TTC549 (cell line): Measurements from ENCODE around the gene ZNF43.
A peak's percentile ranks its signal among the peaks of the same experiment; 100 is the strongest.
"Not testable (repeated sequence)": the region's sequence is repeated elsewhere in the genome, so short reads cannot be mapped to it uniquely, and the experiment has no call there.

Experiments
- FAIRE-seq: peaks from 2 replicates; lab custom pipeline; 2012; peaks lifted over from hg19 to GRCh38; lab: Jason Lieb, UNC

ZNF43 gene

DNA sequence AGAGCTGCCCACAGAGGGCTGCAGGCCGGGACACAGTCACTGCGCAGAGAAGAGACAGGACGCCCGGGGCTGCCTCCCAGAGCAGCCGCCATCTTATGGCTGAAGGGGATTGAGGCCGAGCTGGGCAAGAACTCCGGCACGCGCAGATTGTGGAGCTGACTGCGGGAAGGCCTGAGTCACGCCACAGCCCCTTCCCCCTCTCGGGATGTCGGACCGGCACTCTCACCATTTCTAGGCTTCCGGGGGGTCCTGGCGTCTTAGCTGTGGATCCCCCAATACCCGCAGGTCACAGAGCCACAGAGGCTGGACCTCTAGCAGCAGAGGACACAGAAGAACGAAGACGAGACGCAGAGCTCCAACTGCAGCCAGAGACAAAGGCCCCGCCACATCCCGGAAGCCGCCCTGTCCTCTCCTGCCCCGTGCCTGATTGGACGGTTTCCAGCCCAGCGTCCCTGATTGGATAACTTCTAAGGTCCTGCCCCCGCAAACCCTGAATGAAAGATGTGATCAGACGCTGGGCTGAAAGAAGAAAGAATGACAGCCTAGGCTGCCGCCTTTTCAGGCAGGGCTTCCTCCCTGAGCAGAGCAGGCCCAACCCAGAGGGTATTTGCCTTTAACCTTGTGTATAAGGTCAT is at the start of gene ZNF43:
ZNF43 (minus strand) TSS at position 373 of the 635 bp plus-strand sequence; CDS start at position 229, 144 bp downstream.
- no peak for FAIRE-seq

DNA sequence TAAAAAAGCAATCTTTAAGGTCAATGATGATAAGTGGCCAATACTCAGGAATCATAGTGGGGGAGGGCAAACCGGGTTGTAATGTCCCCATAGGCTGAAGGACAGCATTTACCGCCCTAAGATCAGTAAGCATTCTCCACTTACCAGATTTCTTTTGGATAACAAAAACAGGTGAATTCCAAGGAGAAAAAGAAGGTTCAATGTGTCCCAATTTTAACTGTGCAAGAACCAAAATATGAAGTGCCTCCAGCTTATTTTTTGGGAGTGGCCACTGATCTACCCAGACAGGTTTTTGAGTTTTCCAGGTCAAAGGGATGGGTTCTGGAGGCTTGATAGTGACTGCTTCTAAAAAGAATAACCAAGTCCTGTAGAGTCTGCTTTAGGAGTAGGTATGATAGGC is 49.5 kb upstream of the ZNF43 start:
- not testable (repeated sequence) for FAIRE-seq

DNA sequence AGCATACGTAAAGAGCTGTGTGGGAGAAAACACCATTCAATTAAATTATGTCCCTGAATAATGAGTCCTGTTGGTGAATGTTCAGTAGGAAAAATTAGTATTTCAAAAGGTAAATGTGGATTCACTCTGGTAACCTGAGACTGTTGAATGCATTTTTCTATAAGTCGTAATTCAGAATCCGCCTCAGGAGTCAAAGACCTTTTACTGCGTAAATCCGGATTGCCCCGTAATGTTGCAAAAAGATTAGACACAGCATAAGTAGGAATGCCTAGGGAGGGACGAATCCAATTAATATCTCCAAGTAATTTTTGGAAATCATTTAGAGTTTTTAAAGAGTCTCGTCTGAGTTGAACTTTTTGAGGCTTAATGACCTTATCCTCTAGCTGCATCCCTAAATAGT is 48.8 kb upstream of the ZNF43 start:
- FAIRE-seq = not testable (repeated sequence)

DNA sequence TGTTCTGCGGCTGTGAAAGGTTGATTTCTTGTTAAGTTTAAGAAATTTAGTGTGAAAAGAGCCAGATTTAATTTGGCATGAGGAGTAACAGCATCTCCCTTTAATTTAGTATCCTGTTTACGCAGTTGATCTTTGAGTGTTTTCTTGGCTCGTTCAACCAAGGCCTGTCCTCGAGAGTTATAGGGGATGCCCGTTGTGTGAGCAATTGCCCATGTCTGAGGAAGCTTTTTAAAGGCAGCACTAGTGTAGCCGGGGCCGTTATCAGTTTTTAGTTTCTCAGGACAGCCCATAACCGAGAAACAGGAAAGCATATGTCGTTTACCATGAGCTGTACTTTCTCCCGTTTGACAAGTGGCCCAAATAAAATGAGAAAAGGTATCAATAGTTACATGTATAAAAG is 47.5 kb upstream of the ZNF43 start:
- FAIRE-seq = no peak

DNA sequence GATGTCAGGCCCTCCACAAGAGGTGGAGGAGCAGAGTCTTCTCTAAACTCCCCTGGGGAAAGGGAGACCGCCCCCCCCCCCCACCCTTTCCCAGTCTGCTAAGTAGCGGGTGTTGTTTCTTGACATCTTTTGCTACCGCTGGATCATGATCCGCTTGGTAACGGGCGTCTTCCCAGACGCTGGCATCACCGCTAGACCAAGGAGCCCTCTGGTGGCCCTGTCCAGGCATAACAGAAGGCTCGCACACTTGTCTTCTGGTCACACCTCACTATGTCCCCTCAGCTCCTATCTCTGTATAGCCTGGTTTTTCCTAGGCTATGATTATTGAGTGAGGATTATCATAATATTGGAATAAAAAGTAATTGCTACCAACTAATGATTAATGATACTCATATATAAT is 44.8 kb upstream of the ZNF43 start:
- FAIRE-seq = not testable (repeated sequence)

DNA sequence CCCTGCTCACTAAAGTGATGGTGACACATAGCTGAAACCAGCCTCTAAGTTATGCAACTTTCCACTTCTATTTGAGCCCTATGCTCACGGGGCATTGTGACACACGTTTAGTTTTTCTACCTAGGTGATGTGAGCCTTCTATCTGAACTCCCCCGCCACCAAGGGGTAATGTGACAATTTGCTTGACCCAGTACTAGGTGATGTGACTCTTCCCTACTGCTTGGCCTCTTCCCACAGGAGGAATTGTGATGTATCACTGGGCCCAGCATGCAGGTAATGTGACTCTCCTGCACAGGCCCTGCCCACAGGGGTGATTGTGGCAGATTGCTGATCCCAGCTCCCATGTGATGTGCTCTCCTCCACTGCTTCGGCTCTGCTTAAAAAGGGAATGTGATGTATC is 42.7 kb upstream of the ZNF43 start:
- FAIRE-seq = no peak

DNA sequence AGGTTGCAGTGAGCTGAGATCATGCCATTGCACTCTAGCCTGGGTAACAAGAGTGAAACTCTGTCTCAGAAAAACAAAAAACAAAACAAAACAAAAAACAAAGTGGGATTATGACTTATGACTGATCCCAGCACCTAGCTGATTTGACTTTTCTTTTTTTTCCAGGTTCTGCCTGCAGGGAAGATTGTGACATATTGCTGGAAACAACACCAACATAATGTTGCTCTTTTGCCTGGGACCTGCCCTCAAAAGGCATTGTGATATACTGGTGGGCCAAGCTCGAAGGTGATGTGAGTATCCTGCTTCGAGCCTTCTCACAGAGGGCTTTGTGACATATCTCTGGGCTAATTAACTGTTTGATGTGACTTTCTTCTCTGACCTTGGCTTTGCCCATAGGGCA is 42.0 kb upstream of the ZNF43 start:
- no peak for FAIRE-seq

DNA sequence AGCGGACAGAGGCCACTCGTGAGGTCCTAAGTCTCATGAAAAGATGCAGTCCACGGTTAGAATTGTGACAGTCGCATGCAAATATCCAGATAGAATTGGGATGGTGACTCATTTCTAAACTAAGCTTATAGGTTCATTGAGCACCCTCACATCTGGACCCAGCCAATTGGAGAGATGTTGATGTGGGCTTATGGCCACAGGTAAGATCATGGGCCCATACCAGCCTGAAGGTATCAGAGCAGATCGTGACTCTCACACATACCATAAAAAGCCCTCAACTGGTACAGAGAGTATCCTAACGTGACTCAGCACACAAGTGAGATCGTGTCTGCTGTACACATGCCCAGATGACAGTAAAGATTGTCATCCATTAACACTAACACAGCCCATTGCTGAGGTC is 40.6 kb upstream of the ZNF43 start:
- FAIRE-seq = not testable (repeated sequence)

DNA sequence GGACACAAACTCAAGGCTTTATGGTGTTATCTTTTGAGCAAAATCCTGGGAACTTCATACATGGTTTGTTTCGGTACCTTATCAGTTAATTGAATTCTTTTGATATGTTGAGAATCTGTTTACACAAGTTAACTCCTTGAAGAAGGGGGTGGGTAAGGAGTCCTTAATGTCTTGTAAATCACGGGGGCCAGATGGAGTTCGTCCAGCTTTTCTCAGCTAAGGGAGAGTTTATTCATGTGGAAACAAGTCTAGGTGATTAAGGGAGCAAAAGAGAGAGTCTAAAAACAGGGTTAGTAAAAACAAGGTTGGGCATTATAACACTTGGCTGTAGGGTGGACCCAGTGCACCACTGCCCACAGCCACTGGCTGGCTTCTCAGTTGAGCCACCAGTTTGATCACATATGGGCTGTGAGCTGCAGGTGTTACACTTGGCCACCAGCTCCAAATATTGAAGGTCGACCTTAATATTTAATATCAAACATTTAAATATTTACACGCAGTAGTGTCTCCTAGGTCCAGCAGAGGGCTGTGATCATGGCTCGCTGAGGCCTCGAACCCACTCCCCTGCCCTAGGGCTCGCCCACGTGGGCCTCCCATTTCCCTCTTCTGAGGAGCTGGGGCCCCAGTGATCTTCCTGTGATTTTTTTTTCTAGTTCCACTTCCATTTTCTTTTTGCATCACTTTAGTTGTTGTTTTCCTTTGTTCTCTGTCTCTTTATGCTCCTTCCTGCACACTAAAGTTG is 21.0 kb upstream of the ZNF43 start:
- no peak for FAIRE-seq

DNA sequence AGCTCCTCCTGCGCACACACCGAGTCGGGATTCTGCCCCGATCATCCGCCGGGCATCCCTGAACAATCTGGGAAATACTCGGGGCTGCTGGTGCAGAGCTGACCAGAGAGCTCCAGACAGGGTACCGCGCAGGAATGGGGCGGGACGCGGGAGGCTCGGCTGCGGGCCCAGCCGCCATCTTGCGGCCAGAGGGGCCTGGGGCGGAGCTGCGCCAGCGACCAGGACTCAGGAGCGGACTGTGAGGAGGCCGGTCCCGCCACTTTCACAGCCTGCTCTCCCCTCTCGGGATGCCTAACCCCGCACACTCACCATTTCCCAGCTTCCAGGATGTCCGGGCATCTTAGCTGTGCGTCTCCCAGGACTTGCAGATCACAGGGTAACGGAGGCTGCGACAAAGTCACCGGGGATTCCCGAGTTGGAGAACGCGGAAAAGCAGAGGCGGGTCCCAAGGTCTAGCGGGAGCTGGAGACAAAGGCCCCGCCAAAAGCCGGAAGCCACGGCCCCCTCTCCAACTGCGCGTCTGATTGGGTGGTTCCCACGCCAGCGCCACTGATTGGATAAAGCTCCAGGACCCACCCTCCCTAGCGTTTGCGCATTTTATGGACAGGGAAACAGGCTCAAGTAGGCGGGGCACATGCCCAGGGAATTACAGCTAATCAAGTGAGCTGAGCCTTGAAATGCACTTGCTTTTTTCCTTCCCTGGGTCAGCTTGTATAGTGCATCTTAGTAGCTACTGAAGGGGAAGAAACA is 15.8 kb upstream of the ZNF43 start:
- FAIRE-seq = peak; percentile 68

DNA sequence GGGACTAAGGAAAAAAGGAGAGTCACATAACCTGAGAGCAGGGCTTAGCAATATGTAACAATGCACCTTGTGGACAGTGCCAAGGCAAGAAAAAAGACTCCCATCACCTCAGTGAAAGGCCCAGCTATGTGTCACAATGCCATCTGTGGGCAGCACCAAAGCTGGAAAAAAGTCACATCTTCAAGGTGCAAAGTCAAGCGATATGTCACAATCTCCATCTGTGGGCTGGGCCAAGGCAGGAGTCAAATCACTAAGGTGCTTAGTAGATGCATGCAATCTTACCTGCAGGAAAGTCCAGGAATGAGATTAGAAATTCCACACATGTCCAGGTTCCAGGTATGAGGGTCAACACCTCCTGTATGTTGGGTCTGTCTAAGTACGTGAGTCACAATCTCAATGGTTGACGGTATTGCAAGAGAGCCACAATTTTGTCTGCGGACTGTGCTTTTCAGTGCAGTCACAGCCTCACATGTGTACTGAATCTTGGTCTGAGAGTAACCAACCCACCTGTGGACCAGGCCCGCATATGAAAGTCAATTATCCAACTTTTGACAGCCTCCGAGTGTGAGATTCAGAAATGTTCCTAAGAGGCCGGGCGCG is 14.8 kb upstream of the ZNF43 start:
- FAIRE-seq = no peak

DNA sequence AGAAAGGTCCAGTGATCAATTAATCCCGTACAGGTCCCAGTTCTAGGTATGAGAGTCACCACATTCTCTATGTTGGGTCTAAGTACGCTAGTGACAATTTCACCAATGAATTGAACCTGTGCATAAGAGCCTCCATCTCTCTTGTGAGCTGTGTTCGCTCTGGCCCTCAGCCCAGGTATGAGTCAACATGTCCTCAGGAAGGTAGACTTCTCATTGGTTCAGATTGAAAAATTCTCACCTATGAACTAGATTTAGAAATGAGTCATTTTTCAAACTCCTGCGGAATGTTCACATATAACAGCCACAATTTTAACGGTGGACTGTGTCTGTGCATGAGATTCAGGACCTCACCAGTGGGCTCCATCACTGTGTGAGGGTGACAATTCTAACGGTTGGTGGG is 12.7 kb upstream of the ZNF43 start:
- FAIRE-seq = no peak

DNA sequence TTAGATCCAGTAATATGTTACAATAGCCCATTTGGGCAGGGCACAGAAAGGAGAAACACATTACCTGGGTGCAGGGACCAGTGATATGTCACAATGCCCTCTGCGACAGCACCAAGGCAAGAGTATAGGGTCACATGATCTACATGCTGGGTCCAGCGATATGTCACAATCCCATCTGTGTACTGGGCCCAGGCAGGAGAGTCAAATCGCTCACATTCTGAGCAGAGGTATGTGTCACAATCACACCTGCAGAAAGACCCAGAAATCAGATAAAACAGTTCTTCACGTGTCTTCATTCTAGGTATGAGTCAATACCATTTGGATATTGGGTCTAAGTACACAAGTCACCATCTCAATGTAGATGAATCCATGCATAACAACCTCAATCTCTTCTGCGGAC is 7.1 kb upstream of the ZNF43 start:
- FAIRE-seq = no peak

DNA sequence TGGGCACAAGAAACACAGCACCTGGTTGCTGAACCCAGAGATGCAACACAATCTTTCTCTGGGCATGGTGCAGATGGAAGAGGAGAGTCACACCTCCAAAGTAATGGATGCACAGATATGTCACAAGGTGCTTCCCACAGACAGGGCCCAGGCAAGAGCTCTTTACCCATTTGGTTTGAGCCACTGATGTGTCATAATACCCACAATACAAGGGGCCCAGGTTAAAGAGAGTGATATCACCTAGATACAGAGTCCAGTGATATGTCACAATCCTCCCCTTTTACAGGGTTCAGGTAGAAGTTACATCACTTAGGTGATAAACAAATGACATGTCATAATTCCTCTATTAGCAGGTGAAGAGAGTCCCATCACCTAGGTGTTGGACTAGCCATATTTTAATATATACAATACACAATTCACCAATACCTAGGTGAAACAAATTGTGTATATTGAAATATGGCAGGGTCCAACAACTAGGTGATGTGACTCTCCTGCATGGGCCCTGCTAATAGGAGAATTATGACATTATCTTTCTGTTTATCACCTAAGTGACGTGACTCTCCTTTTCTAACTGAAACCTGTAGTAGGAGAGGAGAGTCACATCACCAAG is 5.6 kb upstream of the ZNF43 start:
- FAIRE-seq = no peak

DNA sequence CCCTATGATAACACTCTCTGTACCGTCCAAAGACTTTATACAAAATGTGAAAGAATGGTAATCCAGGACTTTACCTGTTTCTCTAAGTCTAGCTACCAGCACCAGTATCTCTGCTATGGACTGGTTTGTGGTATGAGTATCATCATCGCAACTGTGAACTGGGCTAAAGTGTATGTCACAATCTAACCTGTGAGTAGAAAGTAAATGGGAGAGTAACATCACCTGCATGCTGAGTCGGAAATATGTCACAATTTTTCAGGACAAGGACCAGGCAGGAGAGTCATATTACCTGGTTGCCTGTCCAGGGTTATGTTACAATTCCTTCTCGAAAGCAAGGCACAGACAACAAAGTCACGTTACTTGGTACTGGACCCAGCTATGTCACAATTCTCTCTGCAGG is 5.1 kb upstream of the ZNF43 start:
- FAIRE-seq = no peak

DNA sequence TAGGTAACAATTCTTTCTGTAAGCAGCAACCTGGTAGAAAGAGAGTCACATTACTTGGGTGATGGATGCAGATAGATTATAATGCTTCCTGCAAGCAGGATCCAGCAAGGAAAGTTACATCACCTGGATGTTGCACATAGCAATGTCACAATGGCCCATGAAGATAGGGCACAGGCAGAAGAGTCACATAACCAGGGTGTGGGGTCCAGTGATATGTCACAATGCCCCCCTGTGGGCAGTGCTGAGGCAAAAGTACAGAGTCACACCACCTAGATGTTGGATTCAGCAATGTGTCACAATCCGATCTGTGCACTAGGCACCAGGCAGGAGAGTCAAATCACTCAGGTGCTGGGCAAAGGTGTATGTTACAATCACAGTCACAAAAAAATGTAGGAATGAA is 4.0 kb upstream of the ZNF43 start:
- FAIRE-seq = no peak

DNA sequence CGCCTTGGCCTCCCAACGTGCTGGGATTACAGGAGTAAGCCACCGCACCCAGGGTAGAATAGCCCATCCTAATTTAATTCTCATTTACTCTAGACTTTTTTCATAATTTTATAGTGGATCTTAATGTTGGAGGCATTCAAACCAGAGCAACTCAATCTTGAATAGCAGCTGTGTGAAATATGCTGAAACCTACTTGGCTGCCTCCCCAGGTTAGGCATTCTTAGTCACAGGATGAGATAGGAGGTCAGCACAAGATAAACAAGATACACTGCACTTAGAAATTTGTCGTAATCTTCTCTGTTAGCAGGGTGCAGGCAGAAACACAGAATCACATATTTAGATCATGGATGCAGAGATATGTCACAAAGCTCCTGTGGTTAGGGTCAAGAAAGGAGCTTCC is 2.7 kb upstream of the ZNF43 start:
- FAIRE-seq = no peak

DNA sequence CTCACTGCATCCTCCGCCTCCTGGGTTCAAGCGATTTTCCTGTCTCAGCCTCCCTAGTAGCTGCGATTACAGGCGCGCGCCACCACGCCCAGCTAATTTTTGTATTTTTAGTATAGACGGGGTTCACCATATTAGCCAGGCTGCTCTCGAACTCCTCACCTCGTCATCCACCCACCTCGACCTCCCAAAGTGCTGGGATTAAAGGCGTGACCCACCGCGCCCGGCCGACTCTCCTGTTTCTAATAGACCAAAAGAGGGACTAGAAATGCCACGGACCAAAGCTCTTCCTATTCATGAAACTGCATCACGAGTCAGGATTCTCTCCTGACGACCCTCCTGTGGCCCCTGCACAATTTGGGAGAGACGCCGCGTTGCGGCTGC is 563 bp downstream of the ZNF43 start:
- no peak for FAIRE-seq

DNA sequence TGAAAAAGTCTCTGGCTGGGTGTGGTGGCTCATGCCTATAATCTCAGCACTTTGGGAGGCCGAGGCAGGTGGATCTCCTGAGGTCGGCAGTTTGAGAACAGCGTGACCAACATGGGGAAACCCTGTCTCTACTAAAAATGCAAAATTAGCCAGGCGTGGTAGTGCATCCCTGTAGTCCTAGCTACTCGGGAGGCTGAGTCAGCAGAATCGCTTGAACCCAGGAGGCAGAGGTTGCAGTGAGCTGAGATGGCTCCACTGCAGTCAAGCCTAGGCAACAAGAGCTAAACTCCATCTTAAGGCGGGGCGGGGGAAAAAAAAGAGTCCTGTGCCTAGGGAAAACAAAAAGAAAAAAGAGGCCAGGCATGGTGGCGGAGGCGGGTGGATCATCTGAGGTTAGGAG is 2.2 kb downstream of the ZNF43 start:
- FAIRE-seq = no peak

DNA sequence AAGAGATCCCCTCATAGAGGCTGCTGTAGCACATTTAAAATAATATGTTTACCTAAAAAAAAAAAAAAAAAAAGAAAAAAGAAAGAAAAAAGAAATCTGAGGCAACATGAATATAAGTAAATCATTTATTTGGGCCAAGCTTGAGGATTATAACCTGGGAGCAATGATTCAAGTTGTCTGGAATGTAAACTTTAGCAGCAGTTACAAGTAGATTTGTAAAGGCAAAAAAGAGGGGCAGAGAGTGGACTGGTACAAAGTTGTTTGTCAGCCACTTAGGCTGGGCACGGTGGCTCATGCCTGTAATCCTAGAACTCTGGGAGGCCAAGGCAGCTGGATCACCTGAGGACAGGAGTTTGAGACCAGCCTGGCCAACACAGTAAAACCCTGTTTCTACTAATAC is 11.3 kb downstream of the ZNF43 start:
- no peak for FAIRE-seq

DNA sequence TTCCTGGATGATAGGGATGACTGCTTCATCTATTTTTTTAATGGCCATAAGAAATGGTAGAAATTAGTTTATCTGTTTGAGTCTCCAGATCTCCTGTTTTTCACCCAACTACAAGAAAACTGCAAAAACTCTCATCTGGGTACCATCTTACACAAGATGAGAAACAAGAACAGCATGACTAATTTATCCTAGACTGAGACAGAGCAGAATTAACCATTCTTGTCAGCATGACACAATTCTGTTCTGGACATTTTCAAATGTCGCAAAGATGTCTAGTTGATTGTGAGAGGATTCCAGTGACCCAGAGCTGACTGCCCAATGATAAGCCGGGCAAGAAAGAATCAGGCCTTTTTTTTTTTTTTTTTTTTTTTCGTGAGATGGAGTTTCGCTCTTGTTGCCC is 12.8 kb downstream of the ZNF43 start:
- no peak for FAIRE-seq

DNA sequence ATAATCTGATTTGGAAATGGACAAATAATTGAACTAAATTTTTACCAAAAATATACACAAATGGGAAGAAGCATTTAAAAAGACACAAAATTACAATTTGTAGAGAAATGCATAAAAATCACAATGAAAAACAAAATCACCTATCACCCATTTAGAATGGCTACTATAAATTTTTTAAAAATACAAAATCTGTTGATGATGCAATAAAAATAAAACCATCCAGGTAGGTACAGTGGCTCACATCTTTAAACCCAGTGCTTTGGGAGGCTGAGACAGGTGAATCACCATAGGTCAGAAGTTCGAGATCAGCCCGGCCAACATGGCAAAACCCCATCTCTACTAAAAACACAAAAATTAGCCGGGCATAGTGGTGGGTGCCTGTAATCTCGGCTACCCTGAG is 23.5 kb downstream of the ZNF43 start:
- no peak for FAIRE-seq
